ENCODE data around the gene EIF2B5. TPM values are rescaled to one million over a fixed set of nuclear protein-coding genes. Genes with fewer than 3 reads are reported as not detected.

EIF2B5 gene
- total and polyA plus RNA-seq, 2 of the 13 experiments (the other 11 are each of a cell fraction or from before 2014, with no cell fraction given): 38.4 to 60.2 TPM

DNA sequence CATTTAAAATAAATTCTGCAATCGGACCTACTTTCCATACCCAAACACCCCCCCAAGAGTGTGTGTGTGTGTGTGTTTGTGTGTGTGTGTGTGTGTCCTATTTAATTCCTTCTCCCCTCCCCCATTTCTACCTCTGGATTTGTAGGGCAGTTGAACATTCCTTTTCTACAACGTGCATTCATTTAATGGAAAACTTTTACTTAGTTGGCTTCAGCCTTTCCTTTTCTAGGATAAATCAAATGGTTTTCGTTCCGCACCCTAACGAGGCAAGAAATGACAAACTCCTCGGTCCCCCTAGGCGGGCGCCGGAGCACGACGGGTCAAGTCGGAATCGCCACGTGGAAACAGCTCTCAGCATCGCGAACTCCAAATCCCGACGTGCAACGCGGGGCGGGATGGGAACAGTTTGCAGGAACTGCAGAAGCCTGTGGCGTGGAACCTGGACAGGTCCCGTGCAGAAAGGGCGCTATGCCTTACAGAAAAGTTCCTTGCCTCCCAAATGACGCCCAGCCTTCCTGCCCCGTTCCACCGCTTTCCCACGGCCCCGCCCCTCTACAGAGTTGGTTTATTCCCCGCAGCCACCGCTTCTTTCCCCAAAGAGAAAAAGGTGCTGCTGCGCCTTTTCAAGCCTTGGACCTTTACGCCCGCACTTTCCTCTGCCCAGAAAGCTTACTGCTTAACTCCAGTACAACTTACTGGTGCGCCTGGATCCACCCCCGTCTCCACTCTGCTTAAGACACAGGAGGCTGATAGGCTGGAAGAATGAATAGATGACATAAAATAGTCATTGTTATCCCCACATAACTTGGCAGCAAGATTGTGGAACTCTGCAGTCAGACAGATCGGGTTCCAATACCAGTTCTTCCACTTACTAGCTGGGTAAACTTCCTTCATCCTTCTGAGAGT lies 1.1 kb upstream of the EIF2B5 start (continued):
- TF ChIP-seq, protein P1, sequence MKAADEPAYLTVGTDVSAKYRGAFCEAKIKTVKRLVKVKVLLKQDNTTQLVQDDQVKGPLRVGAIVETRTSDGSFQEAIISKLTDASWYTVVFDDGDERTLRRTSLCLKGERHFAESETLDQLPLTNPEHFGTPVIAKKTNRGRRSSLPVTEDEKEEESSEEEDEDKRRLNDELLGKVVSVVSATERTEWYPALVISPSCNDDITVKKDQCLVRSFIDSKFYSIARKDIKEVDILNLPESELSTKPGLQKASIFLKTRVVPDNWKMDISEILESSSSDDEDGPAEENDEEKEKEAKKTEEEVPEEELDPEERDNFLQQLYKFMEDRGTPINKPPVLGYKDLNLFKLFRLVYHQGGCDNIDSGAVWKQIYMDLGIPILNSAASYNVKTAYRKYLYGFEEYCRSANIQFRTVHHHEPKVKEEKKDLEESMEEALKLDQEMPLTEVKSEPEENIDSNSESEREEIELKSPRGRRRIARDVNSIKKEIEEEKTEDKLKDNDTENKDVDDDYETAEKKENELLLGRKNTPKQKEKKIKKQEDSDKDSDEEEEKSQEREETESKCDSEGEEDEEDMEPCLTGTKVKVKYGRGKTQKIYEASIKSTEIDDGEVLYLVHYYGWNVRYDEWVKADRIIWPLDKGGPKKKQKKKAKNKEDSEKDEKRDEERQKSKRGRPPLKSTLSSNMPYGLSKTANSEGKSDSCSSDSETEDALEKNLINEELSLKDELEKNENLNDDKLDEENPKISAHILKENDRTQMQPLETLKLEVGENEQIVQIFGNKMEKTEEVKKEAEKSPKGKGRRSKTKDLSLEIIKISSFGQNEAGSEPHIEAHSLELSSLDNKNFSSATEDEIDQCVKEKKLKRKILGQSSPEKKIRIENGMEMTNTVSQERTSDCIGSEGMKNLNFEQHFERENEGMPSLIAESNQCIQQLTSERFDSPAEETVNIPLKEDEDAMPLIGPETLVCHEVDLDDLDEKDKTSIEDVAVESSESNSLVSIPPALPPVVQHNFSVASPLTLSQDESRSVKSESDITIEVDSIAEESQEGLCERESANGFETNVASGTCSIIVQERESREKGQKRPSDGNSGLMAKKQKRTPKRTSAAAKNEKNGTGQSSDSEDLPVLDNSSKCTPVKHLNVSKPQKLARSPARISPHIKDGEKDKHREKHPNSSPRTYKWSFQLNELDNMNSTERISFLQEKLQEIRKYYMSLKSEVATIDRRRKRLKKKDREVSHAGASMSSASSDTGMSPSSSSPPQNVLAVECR (CRISPR knock-in tag; IDR thresholded peaks at IDR 0.05; ENCODE audit: borderline replicate concordance): peak; percentile 70; the same call in 1 of the 2 replicates
- TF ChIP-seq, protein P2, sequence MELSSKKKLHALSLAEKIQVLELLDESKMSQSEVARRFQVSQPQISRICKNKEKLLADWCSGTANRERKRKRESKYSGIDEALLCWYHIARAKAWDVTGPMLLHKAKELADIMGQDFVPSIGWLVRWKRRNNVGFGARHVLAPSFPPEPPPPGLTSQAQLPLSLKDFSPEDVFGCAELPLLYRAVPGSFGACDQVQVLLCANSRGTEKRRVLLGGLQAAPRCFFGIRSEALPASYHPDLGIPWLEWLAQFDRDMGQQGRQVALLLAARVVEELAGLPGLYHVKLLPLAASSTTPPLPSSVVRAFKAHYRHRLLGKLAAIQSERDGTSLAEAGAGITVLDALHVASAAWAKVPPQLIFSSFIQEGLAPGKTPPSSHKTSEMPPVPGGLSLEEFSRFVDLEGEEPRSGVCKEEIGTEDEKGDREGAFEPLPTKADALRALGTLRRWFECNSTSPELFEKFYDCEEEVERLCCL (CRISPR knock-in tag; IDR thresholded peaks at IDR 0.05; ENCODE audit: borderline replicate concordance): 0 out of 2 replicates have a peak, but pooled peaks have one; percentile 68
- TF ChIP-seq, protein P3, sequence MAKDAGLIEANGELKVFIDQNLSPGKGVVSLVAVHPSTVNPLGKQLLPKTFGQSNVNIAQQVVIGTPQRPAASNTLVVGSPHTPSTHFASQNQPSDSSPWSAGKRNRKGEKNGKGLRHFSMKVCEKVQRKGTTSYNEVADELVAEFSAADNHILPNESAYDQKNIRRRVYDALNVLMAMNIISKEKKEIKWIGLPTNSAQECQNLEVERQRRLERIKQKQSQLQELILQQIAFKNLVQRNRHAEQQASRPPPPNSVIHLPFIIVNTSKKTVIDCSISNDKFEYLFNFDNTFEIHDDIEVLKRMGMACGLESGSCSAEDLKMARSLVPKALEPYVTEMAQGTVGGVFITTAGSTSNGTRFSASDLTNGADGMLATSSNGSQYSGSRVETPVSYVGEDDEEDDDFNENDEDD (CRISPR knock-in tag; IDR thresholded peaks at IDR 0.05; ENCODE audit: borderline replicate concordance): peak; percentile 96
- TF ChIP-seq, protein P4, sequence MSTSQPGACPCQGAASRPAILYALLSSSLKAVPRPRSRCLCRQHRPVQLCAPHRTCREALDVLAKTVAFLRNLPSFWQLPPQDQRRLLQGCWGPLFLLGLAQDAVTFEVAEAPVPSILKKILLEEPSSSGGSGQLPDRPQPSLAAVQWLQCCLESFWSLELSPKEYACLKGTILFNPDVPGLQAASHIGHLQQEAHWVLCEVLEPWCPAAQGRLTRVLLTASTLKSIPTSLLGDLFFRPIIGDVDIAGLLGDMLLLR (CRISPR knock-in tag; IDR thresholded peaks at IDR 0.05): peak; percentile 67; the same call in 1 of the 2 replicates
- TF ChIP-seq, protein P5, sequence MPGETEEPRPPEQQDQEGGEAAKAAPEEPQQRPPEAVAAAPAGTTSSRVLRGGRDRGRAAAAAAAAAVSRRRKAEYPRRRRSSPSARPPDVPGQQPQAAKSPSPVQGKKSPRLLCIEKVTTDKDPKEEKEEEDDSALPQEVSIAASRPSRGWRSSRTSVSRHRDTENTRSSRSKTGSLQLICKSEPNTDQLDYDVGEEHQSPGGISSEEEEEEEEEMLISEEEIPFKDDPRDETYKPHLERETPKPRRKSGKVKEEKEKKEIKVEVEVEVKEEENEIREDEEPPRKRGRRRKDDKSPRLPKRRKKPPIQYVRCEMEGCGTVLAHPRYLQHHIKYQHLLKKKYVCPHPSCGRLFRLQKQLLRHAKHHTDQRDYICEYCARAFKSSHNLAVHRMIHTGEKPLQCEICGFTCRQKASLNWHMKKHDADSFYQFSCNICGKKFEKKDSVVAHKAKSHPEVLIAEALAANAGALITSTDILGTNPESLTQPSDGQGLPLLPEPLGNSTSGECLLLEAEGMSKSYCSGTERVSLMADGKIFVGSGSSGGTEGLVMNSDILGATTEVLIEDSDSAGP (CRISPR knock-in tag; IDR thresholded peaks at IDR 0.05; ENCODE audit: borderline replicate concordance): peak; percentile 49
- TF ChIP-seq ISL2 (CRISPR knock-in tag; IDR thresholded peaks at IDR 0.05) (peak; percentile 51; the same call in 1 of the 2 replicates), ZMYM2 (CRISPR knock-in tag; IDR thresholded peaks at IDR 0.05) (peak; percentile 46; the same call in 1 of the 2 replicates), PHF5A (CRISPR knock-in tag; IDR thresholded peaks at IDR 0.05; ENCODE audit: low read depth, unreplicated experiment) (no peak), ZNF891 (CRISPR knock-in tag; IDR thresholded peaks at IDR 0.05) (peak; percentile 54; the same call in 1 of the 2 replicates), PITX1 (CRISPR knock-in tag; IDR thresholded peaks at IDR 0.05) (peak; percentile 58; the same call in 1 of the 2 replicates), ZNF616 (CRISPR knock-in tag; IDR thresholded peaks at IDR 0.05; ENCODE audit: low read depth) (peak; percentile 62; the same call in 1 of the 2 replicates), RAD51 (IDR thresholded peaks at IDR 0.05; ENCODE audit: borderline replicate concordance) (no peak), THAP11 (CRISPR knock-in tag; IDR thresholded peaks at IDR 0.05) (peak; percentile 97), GABPA (IDR thresholded peaks at IDR 0.05; ENCODE audit: low read depth, low read length) (peak; percentile 66), GABPA (CRISPR knock-in tag; IDR thresholded peaks at IDR 0.05; ENCODE audit: low read depth) (peak; percentile 84), ZNF768 (CRISPR knock-in tag; IDR thresholded peaks at IDR 0.05) (peak; percentile 24; the same call in 1 of the 2 replicates), FOSL2 (CRISPR knock-in tag; IDR thresholded peaks at IDR 0.05) (peak; percentile 30; the same call in 1 of the 2 replicates)
